Chondrocyte (in vitro differentiated cells): ENCODE measurements around the gene CFAP97D1. TPM values are rescaled to one million over a fixed set of nuclear protein-coding genes. Genes with fewer than 3 reads are reported as not detected.
"Not testable (repeated sequence)": the region's sequence is repeated elsewhere in the genome, so short reads cannot be mapped to it uniquely, and the experiment has no call there.

ENCODE experiments used
- DNase-seq: peaks from one replicate; pipeline ENCODE4 v3.0.0; 2021; ENCODE audit warnings: mixed read lengths, low spot score
- H3K27ac Mint-ChIP-seq: one replicate; pipeline ENCODE4 v1.8.0; 2021; ENCODE audit warnings: mild to moderate bottlenecking, moderate library complexity, mixed read lengths; ENCODE audit not compliant: unreplicated experiment
- H3K27me3 Mint-ChIP-seq: 2 replicates; pipeline ENCODE4 v1.8.0; 2021; ENCODE audit warnings: low read depth, mixed read lengths
- H3K36me3 Mint-ChIP-seq: 2 replicates; pipeline ENCODE4 v1.8.0; 2021; ENCODE audit warnings: low read depth, mixed read lengths
- H3K4me1 Mint-ChIP-seq: 2 replicates; pipeline ENCODE4 v1.8.0; 2021; ENCODE audit warnings: low read depth, mild to moderate bottlenecking, mixed read lengths
- H3K4me3 Mint-ChIP-seq: one replicate; pipeline ENCODE4 v1.8.0; 2021; ENCODE audit warnings: mild to moderate bottlenecking, moderate library complexity, mixed read lengths; ENCODE audit not compliant: unreplicated experiment
- H3K9me3 Mint-ChIP-seq: 2 replicates; pipeline ENCODE4 v1.8.0; 2021; ENCODE audit warnings: low read depth, mixed read lengths
- CTCF ChIP-seq: fragments of 200-600 bp; sonication (generic); IDR thresholded peaks from 2 replicates; pipeline ENCODE4 v1.5.0; 2021; ENCODE audit warnings: antibody characterized with exemption, mild to moderate bottlenecking, moderate library complexity
- total RNA-seq: library from RNA; stranded (reverse); gene quantifications from 3 replicates; pipeline ENCODE4 v1.2.1, GENCODE V29; 2021

CFAP97D1 gene
- total RNA-seq, 1 donor from 2014 or later, result not detected

GRCh38 chr17:43791589-43791988 is 11.4 kb downstream of the CFAP97D1 start:
- Mint-ChIP-seq H3K9me3 (peaks cover 22% of the 10 kb centered on the region), H3K4me3 (no peak overlapping the region), H3K27me3 (no peaks in the 10 kb centered on the region), H3K4me1 (no peaks in the 10 kb centered on the region), H3K36me3 (peaks cover 6% of the 10 kb centered on the region), H3K27ac (no peak overlapping the region)
- no peak for DNase-seq
- no peak for TF ChIP-seq CTCF

- DNase-seq, H3K4me1 Mint-ChIP-seq, H3K36me3 Mint-ChIP-seq, H3K4me3 Mint-ChIP-seq, H3K27ac Mint-ChIP-seq, H3K27me3 Mint-ChIP-seq: not testable (repeated sequence)
- H3K9me3 Mint-ChIP-seq, result peaks cover 29% of the 10 kb centered on the region
Measured at GRCh38 chr17:43792668-43793067, 12.4 kb downstream of the CFAP97D1 start.

DNA sequence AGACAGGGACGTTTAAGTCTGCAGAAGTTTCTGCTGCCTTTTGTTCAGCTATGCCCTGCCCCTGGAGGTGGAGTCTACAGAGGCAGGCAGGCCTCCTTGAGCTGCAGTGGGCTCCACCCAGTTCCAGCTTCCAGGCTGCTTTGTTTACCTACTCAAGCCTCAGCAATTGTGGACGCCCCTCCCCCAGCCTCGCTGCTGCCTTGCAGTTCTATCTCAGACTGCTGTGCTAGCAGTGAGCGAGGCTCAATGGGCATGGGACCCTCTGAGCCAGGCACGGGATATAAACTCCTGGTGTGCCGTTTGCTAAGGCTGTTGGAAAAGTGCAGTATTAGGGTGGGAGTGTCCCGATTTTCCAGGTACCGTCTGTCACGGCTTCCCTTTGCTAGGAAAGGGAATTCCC is 17.8 kb downstream of the CFAP97D1 start:
- H3K4me1 Mint-ChIP-seq, DNase-seq, H3K4me3 Mint-ChIP-seq, H3K27ac Mint-ChIP-seq, H3K27me3 Mint-ChIP-seq: not testable (repeated sequence)
- Mint-ChIP-seq H3K36me3 (peaks cover 19% of the 10 kb centered on the region), H3K9me3 (peaks cover 29% of the 10 kb centered on the region)

- Mint-ChIP-seq H3K4me3 (no peak overlapping the region), H3K4me1 (no peaks in the 10 kb centered on the region), H3K27ac (no peak overlapping the region), H3K9me3 (peaks cover 23% of the 10 kb centered on the region), H3K36me3 (peaks cover 18% of the 10 kb centered on the region), H3K27me3 (no peaks in the 10 kb centered on the region)
- TF ChIP-seq CTCF, result no peak
- DNase-seq, result no peak
Measured at GRCh38 chr17:43799047-43799446, 18.8 kb downstream of the CFAP97D1 start.

DNA sequence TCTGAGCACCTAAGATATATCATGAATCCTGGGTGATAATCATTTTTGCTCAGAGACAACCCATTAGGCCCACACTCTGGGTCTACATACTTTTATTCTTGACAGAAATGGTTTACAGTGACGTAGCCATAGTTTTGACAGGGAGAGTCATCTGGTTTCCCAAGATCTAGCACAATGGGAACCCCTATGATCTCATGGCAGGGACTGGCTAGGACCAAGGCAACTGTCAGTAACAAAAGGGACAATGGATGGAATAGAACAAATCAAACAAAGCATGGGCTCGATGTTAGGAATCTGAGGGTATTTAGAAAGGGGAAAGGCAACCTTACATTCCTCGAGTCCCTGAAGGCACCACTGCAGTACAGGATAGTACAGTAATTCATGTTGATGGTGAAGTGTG is 20.5 kb downstream of the CFAP97D1 start:
- Mint-ChIP-seq H3K27ac (no peak overlapping the region), H3K9me3 (peaks cover 12% of the 10 kb centered on the region), H3K27me3 (no peaks in the 10 kb centered on the region), H3K36me3 (peaks cover 21% of the 10 kb centered on the region), H3K4me3 (no peak overlapping the region), H3K4me1 (no peaks in the 10 kb centered on the region)
- DNase-seq, result no peak
- no peak for TF ChIP-seq CTCF

DNA sequence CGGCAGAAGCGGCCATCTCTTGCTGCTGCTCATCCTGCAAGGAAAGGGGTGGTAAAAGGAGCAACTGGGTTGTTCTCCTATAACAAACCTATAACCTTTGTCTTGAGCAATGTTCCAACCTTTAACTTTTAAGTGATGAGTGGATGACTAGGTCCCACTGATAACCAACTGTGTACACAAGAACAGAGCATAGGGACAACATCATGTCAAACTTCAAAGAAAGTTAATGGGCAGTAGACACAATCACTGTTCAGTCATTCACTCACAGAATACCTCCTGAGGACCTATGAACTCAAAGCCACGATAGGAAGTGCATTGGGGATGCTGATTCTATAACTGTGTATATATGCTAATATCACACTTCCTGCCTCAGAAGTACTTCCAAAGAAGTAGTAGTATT is 21.6 kb downstream of the CFAP97D1 start:
- Mint-ChIP-seq H3K36me3 (peaks cover 21% of the 10 kb centered on the region), H3K4me1 (no peaks in the 10 kb centered on the region), H3K9me3 (peaks cover 4% of the 10 kb centered on the region), H3K27ac (no peak overlapping the region), H3K27me3 (no peaks in the 10 kb centered on the region), H3K4me3 (no peak overlapping the region)
- no peak for TF ChIP-seq CTCF
- no peak for DNase-seq
